ENCODE results near the gene GPR89B. TPM values are rescaled to one million over a fixed set of nuclear protein-coding genes. Genes with fewer than 3 reads are reported as not detected.
"Not testable (repeated sequence)": the region's sequence is repeated elsewhere in the genome, so short reads cannot be mapped to it uniquely, and the experiment has no call there.

The GPR89B gene
- polyA plus RNA-seq, 1 donor (not counting 4 experiments of a cell fraction or from before 2014, with no cell fraction given) = 34.0 TPM

- DNase-seq (ENCODE audit: low read depth, low spot score); H3K4me1 ChIP-seq (ENCODE audit: control insufficient read depth, extremely low read depth, insufficient read depth, low read length); H3K9ac ChIP-seq (ENCODE audit: control insufficient read depth, extremely low read depth, insufficient read depth, low read length); FAIRE-seq; H2AFZ ChIP-seq (ENCODE audit: control insufficient read depth, low read length); H3K9me1 ChIP-seq (ENCODE audit: control insufficient read depth, extremely low read depth, insufficient read depth, low read length); H4K20me1 ChIP-seq (ENCODE audit: control insufficient read depth, extremely low read depth, insufficient read depth, low read length); dilution Hi-C loops (cut with MboI; ENCODE audit: extremely low pct_ligation_motif_present, low sequenced_read_pairs); H3K9me3 ChIP-seq (ENCODE audit: control insufficient read depth, low read depth, low read length); H3K36me3 ChIP-seq (ENCODE audit: control insufficient read depth in 2 of 2, extremely low read depth in 1 of 2, insufficient read depth in 2 of 2, low read length in 2 of 2); H3K4me3 ChIP-seq (ENCODE audit: control insufficient read depth in 2 of 3, extremely low read depth in 1 of 3, insufficient read depth in 2 of 3, low read depth in 1 of 3, low read length in 3 of 3); H3K27me3 ChIP-seq (ENCODE audit: control insufficient read depth, extremely low read depth, insufficient read depth, low read length); H3K79me2 ChIP-seq (ENCODE audit: control insufficient read depth, insufficient read depth, low read length): not testable (repeated sequence)
- peak overlapping the region; percentile 22 for H3K4me2 ChIP-seq (ENCODE audit: control insufficient read depth, extremely low read depth, insufficient read depth, low read depth, low read length)
- H3K27ac ChIP-seq (ENCODE audit: control insufficient read depth, insufficient read depth, low read length) = peak overlapping the region; percentile 26
Measured at GRCh38 chr1:148037850-148038461, 109.7 kb downstream of the GPR89B start.

GRCh38 chr1:148038462-148039333 lies 110.5 kb downstream of the GPR89B start:
- H3K4me1 ChIP-seq (ENCODE audit: control insufficient read depth, extremely low read depth, insufficient read depth, low read length); H3K9me3 ChIP-seq (ENCODE audit: control insufficient read depth, low read depth, low read length); dilution Hi-C loops (cut with MboI; ENCODE audit: extremely low pct_ligation_motif_present, low sequenced_read_pairs); H3K27me3 ChIP-seq (ENCODE audit: control insufficient read depth, extremely low read depth, insufficient read depth, low read length); H4K20me1 ChIP-seq (ENCODE audit: control insufficient read depth, extremely low read depth, insufficient read depth, low read length); H3K36me3 ChIP-seq (ENCODE audit: control insufficient read depth in 2 of 2, extremely low read depth in 1 of 2, insufficient read depth in 2 of 2, low read length in 2 of 2); FAIRE-seq; H3K9me1 ChIP-seq (ENCODE audit: control insufficient read depth, extremely low read depth, insufficient read depth, low read length); H3K79me2 ChIP-seq (ENCODE audit: control insufficient read depth, insufficient read depth, low read length): not testable (repeated sequence)
- peak; percentile 90 for DNase-seq (ENCODE audit: low read depth, low spot score)
- H3K27ac ChIP-seq (ENCODE audit: control insufficient read depth, insufficient read depth, low read length) = peak overlapping the region; percentile 77
- peak overlapping the region; percentile 84 for H3K9ac ChIP-seq (ENCODE audit: control insufficient read depth, extremely low read depth, insufficient read depth, low read length)
- peak overlapping the region; percentile 49 for H2AFZ ChIP-seq (ENCODE audit: control insufficient read depth, low read length)
- H3K4me3 ChIP-seq (ENCODE audit: control insufficient read depth in 2 of 3, extremely low read depth in 1 of 3, insufficient read depth in 2 of 3, low read depth in 1 of 3, low read length in 3 of 3) = peak overlapping the region in 1 of 3 experiments; percentile 14
- peak overlapping the region; percentile 48 for H3K4me2 ChIP-seq (ENCODE audit: control insufficient read depth, extremely low read depth, insufficient read depth, low read depth, low read length)

Small RNAs within 50 kb of the gene (small RNA-seq; reads per million reads assigned to genes)
- gene RNU1-129P (ENCODE audit: insufficient read length in 3 of 3, low read depth in 3 of 3, low replicate concordance in 1 of 3) = 0 reads per million in 3 experiments
- 1.8 to 6.0 (median 5.5) reads per million in 3 experiments for gene RNVU1-7 (ENCODE audit: insufficient read length in 3 of 3, low read depth in 3 of 3, low replicate concordance in 1 of 3)

Other genes with a start within 250 kb of the GPR89B start
- gene GJA5, start 167.8 kb upstream of the GPR89B start, polyA plus RNA-seq = 44.0 to 83.1 TPM (median 82.1 TPM) in 3 replicates
- gene GJA8, start 25.6 kb upstream of the GPR89B start, polyA plus RNA-seq = not detected in 3 replicates
- gene NBPF11, start 223.9 kb downstream of the GPR89B start, polyA plus RNA-seq = 4.4 to 8.4 TPM (median 8.4 TPM) in 3 replicates

All from keratinocyte (primary cell).